WTC11 (cell line): ENCODE results near the gene AFF3. TPM values are rescaled to one million over a fixed set of nuclear protein-coding genes. Genes with fewer than 3 reads are reported as not detected.

Experiments
- ATAC-seq: fragments of 200-7000 bp; cut with Tn5 transposase; 2 replicates; pipeline ENCODE4 v1.10.0; 2021; ENCODE audit warnings: mild to moderate bottlenecking, moderate library complexity
- CTCF ChIA-PET: fragments of 300-600 bp; sonication (Branson Sonifier 250); formaldehyde crosslinking; loops from one replicate; lab custom pipeline; 2021; ENCODE audit warnings: antibody characterized with exemption; lab: Charles Lee
- POLR2A ChIA-PET: fragments of 350-600 bp; sonication (Branson Sonifier 250); formaldehyde crosslinking; loops from one replicate; lab custom pipeline; 2021; ENCODE audit warnings: antibody characterized with exemption; lab: Charles Lee
- DNase-seq: peaks from one replicate; pipeline ENCODE4 v3.0.0; 2021; ENCODE audit warnings: low spot score
- H3K27ac Mint-ChIP-seq: 2 replicates; pipeline ENCODE4 v1.8.0; 2021; ENCODE audit warnings: mixed read lengths
- H3K27me3 Mint-ChIP-seq: 2 replicates; pipeline ENCODE4 v1.8.0; 2021; ENCODE audit warnings: low read depth, mild to moderate bottlenecking, moderate library complexity, mixed read lengths
- H3K36me3 Mint-ChIP-seq: 2 replicates; pipeline ENCODE4 v1.8.0; 2021; ENCODE audit warnings: mixed read lengths
- H3K4me1 Mint-ChIP-seq: 2 replicates; pipeline ENCODE4 v1.8.0; 2022; ENCODE audit warnings: mixed read lengths
- H3K4me3 Mint-ChIP-seq: 2 replicates; pipeline ENCODE4 v1.8.0; 2021; ENCODE audit warnings: mild to moderate bottlenecking, moderate library complexity, mixed read lengths
- H3K9me3 Mint-ChIP-seq: 2 replicates; pipeline ENCODE4 v1.8.0; 2021; ENCODE audit warnings: mixed read lengths
- CBFB ChIP-seq: sonication (generic); formaldehyde crosslinking; IDR thresholded peaks from 2 replicates; pipeline ENCODE4 v1.8.1; 2022; ENCODE audit warnings: mild to moderate bottlenecking, low read depth, missing genetic modification reagents
- CDX4 ChIP-seq: fragments of 250-450 bp; sonication (Bioruptor Pico); IDR thresholded peaks from 2 replicates; pipeline ENCODE4 v1.9.0; 2021; ENCODE audit warnings: moderate library complexity, mild to moderate bottlenecking, inconsistent platforms, borderline replicate concordance
- E2F1 ChIP-seq: sonication (generic); formaldehyde crosslinking; IDR thresholded peaks from 2 replicates; pipeline ENCODE4 v1.8.0; 2022; ENCODE audit warnings: mild to moderate bottlenecking, missing genetic modification reagents
- ESRRA ChIP-seq: sonication (generic); formaldehyde crosslinking; IDR thresholded peaks from 2 replicates; pipeline ENCODE4 v1.8.1; 2022; ENCODE audit warnings: mild to moderate bottlenecking, missing genetic modification reagents, borderline replicate concordance
- FOXP1 ChIP-seq: sonication (generic); formaldehyde crosslinking; IDR thresholded peaks from 2 replicates; pipeline ENCODE4 v1.8.0; 2022; ENCODE audit warnings: missing genetic modification reagents, mild to moderate bottlenecking, moderate library complexity, borderline replicate concordance
- FOXP4 ChIP-seq: sonication (generic); formaldehyde crosslinking; IDR thresholded peaks from 2 replicates; pipeline ENCODE4 v1.8.0; 2022; ENCODE audit warnings: mild to moderate bottlenecking, missing genetic modification reagents
- GABPB1 ChIP-seq: sonication (generic); formaldehyde crosslinking; IDR thresholded peaks from 2 replicates; pipeline ENCODE4 v1.8.1; 2023; ENCODE audit warnings: mild to moderate bottlenecking, missing genetic modification reagents
- IRF1 ChIP-seq: sonication (generic); formaldehyde crosslinking; IDR thresholded peaks from 2 replicates; pipeline ENCODE4 v1.8.0; 2023; ENCODE audit warnings: missing genetic modification reagents
- JUN ChIP-seq: sonication (generic); formaldehyde crosslinking; IDR thresholded peaks from 2 replicates; pipeline ENCODE4 v1.8.0; 2023; ENCODE audit warnings: mild to moderate bottlenecking, missing genetic modification reagents
- OVOL2 ChIP-seq: fragments of 250-450 bp; sonication (Bioruptor Pico); IDR thresholded peaks from 2 replicates; pipeline ENCODE4 v1.9.0; 2021; ENCODE audit warnings: mild to moderate bottlenecking, borderline replicate concordance
- PREB ChIP-seq: sonication (generic); formaldehyde crosslinking; IDR thresholded peaks from 2 replicates; pipeline ENCODE4 v1.8.1; 2022; ENCODE audit warnings: mild to moderate bottlenecking, missing genetic modification reagents, moderate library complexity, borderline replicate concordance
- SMAD3 ChIP-seq: sonication (generic); formaldehyde crosslinking; IDR thresholded peaks from 2 replicates; pipeline ENCODE4 v1.8.0; 2022; ENCODE audit warnings: missing genetic modification reagents, mild to moderate bottlenecking, borderline replicate concordance
- ZBTB43 ChIP-seq: sonication (generic); formaldehyde crosslinking; IDR thresholded peaks from 2 replicates; pipeline ENCODE4 v1.8.1; 2023; ENCODE audit warnings: mild to moderate bottlenecking, missing genetic modification reagents
- ZNF317 ChIP-seq: sonication (generic); formaldehyde crosslinking; IDR thresholded peaks from 2 replicates; pipeline ENCODE4 v1.8.1; 2023; ENCODE audit warnings: low read depth, mild to moderate bottlenecking, moderate library complexity, missing genetic modification reagents, borderline replicate concordance
- ZNF396 ChIP-seq: fragments of 250-450 bp; sonication (Bioruptor Pico); IDR thresholded peaks from 2 replicates; pipeline ENCODE4 v1.8.0; 2021; ENCODE audit warnings: mild to moderate bottlenecking, moderate library complexity, borderline replicate concordance
- ZNF512 ChIP-seq: sonication (generic); formaldehyde crosslinking; IDR thresholded peaks from 2 replicates; pipeline ENCODE4 v1.8.1; 2022; ENCODE audit warnings: missing genetic modification reagents, borderline replicate concordance
- total RNA-seq: library from RNA; stranded (reverse); gene quantifications from 3 replicates; pipeline ENCODE4 v1.2.3, GENCODE V29; 2021

The AFF3 gene
- total RNA-seq, 1 experiment from 2014 or later = 1.2 TPM

GRCh38 chr2:100119235-100119634 lies 23.2 kb downstream of the AFF3 start (continued):
- no peak for TF ChIP-seq ZNF512
- no peak for TF ChIP-seq SMAD3 (CRISPR knock-in tag)
- no peak for TF ChIP-seq ZNF396 (CRISPR knock-in tag)
- TF ChIP-seq PREB = no peak
- no peak for TF ChIP-seq FOXP4 (CRISPR knock-in tag)
- TF ChIP-seq GABPB1 = no peak

GRCh38 chr2:100113990-100114433 lies 28.4 kb downstream of the AFF3 start:
- Mint-ChIP-seq H3K36me3 (peaks cover 7% of the 10 kb centered on the region; the same call in 1 of the 2 replicates), H3K9me3 (peaks cover 19% of the 10 kb centered on the region), H3K27me3 (peaks cover 97% of the 10 kb centered on the region)
- DNase-seq = no peak
- no peak for TF ChIP-seq GABPB1
- no peak for TF ChIP-seq CBFB (CRISPR knock-in tag)
- no peak for TF ChIP-seq FOXP4 (CRISPR knock-in tag)
- TF ChIP-seq, all 79 proteins: peak for 0
- CTCF ChIA-PET = interaction anchor here (0.9 to 2.1 kb wide), 3 partner anchors 124 to 149 kb away, joined by 3 to 6 read pairs (median 3); no protein-coding TSS in a partner anchor
- ATAC-seq = no peak
- POLR2A ChIA-PET = no interaction called here
- no peak overlapping the region for H3K27ac Mint-ChIP-seq
- no peaks in the 10 kb centered on the region for H3K4me1 Mint-ChIP-seq
- H3K4me3 Mint-ChIP-seq = no peak overlapping the region

GRCh38 chr2:100110614-100111000 lies 31.8 kb downstream of the AFF3 start:
- TF ChIP-seq ZNF317 (CRISPR knock-in tag) (no peak), ZBTB43 (CRISPR knock-in tag) (no peak)
- Mint-ChIP-seq H3K4me1 (peaks cover 21% of the 10 kb centered on the region), H3K9me3 (no peaks in the 10 kb centered on the region), H3K27ac (no peak overlapping the region), H3K27me3 (peaks cover 93% of the 10 kb centered on the region), H3K4me3 (no peak overlapping the region), H3K36me3 (no peaks in the 10 kb centered on the region)
- DNase-seq (no peak), ATAC-seq (no peak)
- ChIA-PET POLR2A (no interaction called here), CTCF (no interaction called here)

GRCh38 chr2:100109986-100110613 lies 32.3 kb downstream of the AFF3 start:
- CTCF ChIA-PET = no interaction called here
- H3K4me3 Mint-ChIP-seq = no peak overlapping the region
- H3K4me1 Mint-ChIP-seq = peaks cover 22% of the 10 kb centered on the region
- H3K36me3 Mint-ChIP-seq = no peaks in the 10 kb centered on the region
- POLR2A ChIA-PET = no interaction called here
- H3K27me3 Mint-ChIP-seq = peaks cover 93% of the 10 kb centered on the region
- no peak for ATAC-seq
- DNase-seq = no peak
- no peak overlapping the region for H3K27ac Mint-ChIP-seq
- H3K9me3 Mint-ChIP-seq = no peaks in the 10 kb centered on the region
- TF ChIP-seq ESRRA (CRISPR knock-in tag) (no peak), OVOL2 (CRISPR knock-in tag) (no peak), IRF1 (no peak), CDX4 (no peak), JUN (CRISPR knock-in tag) (no peak), ZBTB43 (CRISPR knock-in tag) (no peak), FOXP1 (CRISPR knock-in tag) (no peak), E2F1 (CRISPR knock-in tag) (no peak)
